ENCODE data around the gene GREB1.
A peak's percentile ranks its signal among the peaks of the same experiment; 100 is the strongest.

GREB1 gene

DNA sequence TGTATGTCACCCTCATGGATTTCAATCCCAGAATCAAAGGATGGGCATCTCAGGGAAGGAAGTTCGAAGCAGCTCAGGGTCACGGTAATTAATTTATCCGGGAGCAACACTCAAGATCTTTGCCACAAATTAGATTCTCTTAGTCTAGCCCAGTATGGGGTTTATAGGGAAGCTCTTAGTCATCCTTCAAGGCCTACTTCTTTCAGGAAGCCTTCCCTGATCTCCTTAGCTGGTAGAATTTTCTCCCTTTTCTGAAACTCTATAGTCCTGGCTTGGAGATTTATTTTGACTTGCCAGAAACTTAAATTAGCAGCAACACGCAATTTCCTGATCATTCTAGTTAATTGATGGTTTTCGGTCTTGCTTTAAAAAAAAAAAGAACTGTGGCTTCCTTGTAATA, 20.5 kb upstream of the GREB1 start:
- DNase-seq, result no peak

DNA sequence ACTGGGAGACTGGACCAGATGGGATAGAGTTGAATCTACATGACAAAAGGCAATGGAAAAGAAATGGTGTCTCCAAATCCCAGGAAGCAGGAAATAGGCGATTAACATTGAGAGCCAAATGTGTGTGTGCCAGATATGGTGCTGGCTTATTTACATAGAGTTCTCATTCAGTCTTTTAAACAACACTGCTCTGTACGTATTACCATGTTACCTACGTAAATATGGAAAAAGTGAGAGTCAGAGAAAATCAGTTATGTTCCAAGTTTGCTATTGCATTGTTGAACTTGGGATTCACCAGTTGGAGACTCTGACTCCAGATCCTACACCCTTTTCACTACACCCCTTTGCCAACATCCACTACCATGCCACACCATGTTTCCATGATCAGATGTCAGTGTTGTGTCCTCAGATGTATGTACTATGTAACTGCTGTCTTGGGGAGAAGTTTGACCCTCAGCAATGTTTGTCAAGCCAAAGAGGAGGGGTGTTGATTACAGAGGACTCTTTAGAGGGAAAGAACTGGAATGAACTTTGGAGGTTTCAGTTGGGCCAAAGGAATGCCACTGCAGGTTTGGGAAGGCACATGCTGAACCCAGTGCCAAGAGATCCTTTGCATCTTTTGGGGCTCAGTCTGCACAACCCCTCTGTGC, 19.6 kb upstream of the GREB1 start:
- DNase-seq, result no peak

DNA sequence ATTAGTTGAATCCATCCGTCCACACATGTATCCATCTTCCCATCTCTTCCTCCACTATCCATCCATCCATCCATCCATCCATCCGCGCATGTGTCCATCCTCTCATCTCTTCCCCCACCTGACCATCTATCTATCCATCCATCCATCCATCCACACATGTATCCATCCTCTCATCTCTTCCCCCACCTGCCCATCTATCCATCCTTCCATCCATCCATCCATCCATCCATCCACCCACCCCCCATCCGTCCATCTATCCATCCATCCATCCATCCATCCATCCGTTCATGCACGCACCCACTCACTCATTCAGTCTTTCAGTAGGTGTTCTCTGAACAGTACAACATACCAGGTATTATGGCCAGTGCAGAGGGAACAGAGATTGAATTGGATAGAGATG, 18.9 kb upstream of the GREB1 start:
- no peak for DNase-seq

DNA sequence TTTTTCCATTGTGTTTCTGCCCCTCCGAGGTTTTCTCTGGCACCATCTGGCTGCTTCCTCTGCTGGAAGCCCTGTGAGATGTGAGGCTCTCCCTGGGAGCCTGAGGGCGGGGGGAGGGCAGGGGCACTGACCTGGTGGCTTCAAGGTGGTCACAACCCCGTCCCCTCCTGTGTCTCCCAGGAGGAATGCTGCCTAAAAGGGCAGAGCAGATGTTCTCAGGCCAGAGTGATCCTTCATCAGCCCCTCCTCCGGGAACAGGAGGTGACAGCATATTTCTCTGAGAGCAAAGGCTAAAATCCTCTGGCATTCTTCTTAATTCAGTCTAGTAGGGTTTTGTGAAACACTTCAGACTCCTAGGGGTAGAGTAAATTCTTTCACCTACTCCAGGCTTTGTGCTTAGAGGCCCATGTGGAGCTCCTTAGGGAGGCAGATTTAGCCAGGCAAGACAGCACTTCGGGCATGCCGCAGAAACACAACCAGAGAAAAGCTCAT, 18.3 kb upstream of the GREB1 start:
- DNase-seq, result no peak

DNA sequence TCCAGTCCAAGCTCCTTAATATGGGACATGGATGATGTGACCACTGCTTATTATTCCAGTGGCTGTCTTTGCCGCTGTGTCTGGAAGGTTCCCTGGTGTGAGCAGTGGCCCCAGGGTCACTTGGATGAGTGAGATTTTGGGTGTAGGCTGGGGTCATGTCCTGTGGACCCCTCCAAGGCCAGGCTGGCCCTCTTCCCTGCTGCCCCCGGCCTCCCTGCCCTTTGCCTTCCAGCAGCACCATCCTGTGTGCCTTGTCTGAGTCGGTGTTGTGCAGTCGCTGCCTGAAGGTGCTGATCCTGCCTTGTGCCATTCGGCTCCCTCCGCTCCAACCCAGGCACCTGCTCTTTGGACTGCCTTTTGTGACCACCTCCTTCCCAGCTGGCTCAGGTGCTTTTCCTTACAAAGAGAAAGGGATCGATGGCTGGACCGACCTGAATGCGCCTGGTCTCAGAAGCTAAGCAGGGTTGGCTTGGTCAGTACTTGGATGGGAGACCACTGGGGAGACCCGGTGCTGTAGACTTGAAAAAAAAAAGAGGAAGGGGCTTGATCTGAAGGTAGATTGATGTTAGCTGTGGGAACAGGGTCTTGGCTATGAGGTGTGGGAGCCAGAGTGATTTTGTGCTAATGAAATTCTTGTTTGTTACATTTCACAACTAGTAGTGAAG, 16.7 kb upstream of the GREB1 start:
- no peak for DNase-seq

DNA sequence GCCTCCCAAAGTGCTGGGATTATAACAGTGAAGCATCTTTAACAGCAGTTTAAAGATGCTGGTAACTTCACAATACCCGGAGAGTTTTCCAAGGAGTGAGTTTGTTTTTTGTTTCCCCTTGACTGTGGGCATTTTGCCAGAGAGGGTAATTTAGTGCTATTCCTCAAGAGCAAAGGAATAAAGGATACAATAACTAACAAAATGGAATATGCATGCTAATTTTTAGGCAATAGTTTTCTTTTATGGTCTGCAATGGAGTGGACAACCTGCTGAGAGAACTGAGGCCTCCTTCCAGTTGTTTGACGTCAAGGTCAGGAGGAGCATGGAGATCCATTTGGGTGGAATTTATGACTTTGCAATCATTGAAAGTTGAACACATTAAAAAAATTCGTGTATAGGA, 15.9 kb upstream of the GREB1 start:
- DNase-seq, result no peak

DNA sequence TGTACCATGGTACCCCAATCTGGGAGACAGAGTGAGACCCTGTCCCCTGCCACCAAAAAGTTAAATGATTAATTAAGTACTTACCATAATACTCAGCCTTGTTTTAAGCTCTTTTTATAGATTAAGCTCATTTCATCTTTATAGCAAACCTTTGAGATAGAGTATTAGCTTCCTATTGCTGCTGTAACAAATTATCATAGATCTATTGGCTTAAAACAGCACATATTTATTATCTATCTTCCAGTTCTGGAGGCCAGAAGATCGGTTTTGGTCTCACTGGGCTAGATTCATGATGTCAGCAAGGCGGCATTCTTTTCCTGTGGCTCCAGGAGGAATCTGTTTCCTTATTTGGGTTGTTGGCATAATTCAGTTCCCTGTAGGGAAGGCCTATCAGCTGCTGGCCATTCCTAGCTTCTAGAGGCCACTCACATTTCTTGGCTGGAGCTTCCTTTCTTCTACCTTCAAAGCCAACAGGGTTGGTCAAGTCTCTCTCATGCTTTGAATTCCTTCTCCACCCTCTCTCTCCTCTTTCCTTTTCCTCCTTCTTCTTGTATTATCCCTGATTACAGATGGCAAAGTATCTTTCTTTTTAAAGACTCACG, 13.7 kb upstream of the GREB1 start:
- DNase-seq, result no peak

DNA sequence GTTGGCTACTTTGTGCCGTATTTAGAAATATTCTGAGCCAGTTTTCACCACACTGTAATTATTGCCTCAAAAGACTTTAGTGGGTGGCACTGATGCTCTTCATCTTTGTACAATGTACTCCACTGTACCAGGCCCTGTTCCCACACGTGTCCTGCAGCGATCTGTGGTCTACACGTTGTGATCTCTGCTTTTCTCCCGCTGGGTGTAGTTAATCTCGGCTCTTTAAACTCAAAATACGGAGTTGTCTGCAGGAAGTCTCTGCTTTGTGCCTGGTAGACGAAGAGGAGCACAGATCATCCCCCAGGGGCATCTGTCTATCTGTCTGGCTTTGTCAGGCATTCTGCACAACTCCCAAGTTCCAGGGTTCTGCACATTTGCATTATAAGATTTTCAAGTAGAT, 12.1 kb upstream of the GREB1 start:
- no peak for DNase-seq

DNA sequence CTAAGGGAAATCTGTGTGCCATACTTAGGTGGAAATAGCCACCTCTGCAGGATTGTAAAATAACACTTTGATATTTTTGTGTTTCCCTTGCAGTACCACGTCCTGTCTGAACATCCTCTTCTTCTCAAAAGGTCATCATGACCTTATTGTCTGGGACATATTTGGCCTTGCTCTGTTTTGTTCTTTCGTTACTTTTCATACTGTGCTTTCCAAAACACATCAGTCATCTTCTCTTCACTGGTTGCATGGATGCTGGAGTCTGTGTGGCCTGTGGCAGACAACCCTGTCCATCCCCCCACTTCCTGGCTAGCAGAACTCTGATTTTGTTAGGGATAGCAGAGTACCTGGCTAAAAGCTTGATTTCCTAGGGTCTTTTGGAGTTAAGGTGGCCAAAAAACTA, 9.4 kb upstream of the GREB1 start:
- DNase-seq, result no peak

DNA sequence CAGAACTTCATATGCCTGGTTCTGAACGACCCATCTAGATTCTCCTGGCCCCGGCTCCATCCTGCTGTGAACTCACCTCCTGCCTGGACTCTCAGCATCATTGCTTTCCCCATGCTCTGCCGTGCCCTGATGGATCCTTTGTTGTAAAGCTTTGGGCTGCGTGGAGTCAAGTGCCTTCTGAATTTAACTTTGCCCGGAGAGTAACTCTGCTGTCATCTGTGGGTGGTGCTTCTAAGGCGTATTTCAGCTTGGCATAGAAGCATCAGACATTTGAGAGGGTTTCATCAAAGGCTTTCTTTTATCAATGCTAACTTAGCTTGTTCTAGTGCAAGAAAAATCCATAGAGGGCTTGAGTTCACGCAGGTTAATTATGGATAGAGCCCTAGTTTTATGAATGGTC, 8.1 kb upstream of the GREB1 start:
- no peak for DNase-seq

DNA sequence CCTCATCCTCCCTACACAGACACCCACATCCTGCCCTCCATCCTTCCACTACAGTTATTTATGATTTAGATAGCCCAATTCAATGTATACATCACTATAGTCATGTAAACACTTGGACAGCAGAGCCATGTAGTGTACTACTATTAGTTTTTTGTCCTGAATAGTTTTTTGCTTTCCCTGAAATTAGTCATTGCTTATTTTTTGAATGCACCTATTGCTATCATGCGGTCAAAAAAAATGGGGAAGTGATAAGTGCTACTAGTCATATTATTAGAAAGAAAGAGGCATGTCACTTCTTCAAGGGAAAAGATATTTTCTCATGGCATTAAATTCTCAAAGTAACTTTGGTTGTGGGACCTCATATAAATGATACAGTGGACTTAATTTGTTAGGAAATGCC, 6.8 kb upstream of the GREB1 start:
- no peak for DNase-seq

DNA sequence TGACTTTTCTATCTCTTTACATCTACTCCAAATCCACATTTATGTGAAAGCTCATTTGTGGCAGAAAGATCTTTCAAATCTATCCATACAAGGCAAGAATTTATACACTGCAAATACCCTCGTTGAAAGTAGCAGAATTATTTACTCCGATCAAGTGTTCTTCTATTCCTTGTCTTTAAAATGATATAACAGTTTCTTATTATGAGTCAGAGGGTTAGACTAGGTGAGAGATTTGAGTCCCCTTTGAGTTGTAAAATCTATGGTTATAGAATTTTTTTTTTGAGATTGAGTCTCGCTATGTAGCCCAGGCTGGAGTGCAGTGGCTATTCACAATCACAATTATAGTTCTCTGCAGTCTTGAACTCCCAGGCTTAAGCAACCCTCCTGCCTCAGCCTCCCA, 5.6 kb upstream of the GREB1 start:
- no peak for DNase-seq

DNA sequence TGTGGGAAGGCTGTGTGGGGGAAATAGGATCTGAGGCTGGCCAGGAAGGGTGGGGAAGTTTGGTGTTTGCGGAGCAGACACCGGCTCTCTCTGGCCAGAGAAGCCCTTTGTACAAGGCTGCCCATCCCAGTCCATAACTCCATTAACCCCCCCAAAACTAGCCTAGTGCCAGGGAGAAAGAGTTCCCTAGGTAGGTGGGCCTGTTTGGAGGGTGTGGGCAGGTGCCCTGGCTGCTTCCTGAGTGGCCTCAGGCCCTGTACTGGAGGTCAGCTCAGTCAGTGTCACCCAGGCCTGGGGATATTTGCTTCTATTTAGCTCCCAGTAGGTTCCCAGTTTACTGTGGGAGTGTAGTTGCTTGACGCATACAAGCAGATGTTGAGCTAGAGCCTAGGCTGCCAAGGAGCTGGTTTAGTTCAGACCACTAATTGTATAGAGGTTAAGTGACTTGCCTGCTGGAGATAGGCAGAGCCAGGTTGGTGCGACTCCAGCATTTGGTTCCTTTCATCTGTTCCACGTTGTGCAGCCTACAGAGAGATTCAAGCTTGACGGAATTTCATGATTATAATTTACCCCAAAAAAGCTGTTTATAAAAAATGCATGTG, 2.9 kb upstream of the GREB1 start:
- no peak for DNase-seq

DNA sequence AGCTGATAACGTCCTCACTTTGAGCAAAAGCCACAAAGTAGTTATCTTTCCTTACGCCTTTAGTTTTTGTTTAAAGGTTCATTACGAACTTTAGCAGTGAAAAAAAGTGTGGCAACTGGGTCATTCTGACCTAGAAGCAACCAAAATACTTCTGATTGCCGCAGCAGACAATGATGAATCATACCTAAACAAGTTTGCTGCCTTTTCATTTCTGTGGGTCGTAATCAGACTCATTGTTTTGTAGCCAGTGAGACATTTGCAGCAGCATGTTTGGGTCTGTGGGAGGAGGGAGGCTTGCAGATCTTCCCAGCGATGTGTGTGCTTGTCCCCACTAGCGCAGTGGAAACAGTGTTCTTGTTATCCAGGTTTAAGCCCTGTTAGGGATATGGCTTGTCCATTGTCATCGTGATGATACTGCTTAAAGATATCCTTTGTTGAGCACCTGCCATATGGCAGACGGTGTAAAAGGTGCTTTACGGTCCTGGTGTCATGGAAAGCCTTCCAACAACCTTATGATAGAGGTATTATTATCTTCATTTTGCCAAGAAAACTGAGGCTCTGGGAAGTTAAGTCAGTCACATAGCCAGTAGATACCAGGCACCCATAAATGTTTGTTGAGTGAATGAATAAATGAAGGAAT, 1.3 kb upstream of the GREB1 start:
- no peak for DNase-seq

DNA sequence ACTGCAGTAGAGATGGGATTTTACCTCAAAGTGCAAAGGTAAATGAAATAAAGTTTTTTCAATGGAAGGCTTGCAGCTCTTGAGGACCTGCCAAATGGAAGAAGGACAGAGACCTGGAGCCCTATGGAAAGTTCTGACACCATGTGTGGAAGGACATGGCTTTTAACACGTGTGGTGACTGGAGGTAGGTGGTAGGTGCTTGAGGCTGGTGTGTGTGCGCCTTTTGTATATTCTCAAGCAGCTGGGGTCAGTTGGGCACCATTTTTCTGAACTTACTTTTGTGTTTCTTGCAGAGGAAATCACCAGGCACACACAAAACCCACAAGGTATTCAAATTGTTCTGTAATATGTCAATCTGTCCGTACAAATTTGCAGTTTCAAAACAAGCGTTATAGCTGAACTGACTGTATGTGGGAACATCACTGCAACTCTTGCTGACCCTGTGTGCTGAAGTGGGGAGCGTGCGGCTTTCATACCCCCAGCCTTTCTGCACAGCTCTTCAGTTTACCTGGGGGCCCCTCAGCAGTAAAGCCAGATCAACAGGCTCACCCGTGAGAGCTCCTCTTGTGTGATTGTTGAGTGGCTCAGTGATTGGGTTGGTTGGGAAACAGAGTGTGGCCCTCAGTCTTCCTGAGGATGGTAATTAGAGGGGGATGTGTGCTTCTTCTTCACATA, 363 bp downstream of the GREB1 start:
- DNase-seq, result no peak

DNA sequence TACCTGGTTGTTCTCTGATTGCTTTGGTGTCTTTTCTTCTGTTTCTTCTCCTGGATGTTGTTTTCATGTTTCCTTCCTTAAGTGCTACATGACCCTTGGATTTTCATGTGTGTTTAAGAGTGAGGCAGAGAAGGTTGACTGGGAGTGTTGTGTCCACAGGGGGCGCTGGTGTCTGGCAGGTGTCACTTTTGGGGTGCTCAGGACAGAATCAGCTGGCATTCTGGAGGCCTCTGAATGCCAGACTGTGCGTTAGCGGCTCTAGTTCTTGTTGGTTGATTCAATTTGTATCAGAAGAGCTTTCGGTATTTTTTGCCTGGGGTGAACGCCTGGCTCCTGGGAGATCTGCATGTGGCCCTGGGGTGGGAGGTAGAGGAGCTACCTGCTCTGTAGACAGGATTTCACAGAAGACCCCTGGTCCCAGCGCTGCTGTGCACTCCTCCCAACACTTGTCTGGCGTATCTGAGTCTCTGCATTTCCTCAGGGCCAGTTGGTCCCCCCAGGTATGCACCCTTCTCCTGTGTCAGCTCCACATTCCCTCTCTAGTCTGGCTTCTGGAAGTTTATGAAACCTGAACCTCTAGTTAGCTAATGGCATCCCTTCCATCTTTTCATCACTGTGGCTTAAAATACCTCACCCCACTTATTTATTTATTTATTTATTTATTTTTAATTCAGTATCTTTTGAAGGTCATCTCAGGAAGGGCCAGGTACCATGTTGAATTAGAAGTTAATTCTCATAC, 1.1 kb downstream of the GREB1 start:
- DNase-seq, result no peak

DNA sequence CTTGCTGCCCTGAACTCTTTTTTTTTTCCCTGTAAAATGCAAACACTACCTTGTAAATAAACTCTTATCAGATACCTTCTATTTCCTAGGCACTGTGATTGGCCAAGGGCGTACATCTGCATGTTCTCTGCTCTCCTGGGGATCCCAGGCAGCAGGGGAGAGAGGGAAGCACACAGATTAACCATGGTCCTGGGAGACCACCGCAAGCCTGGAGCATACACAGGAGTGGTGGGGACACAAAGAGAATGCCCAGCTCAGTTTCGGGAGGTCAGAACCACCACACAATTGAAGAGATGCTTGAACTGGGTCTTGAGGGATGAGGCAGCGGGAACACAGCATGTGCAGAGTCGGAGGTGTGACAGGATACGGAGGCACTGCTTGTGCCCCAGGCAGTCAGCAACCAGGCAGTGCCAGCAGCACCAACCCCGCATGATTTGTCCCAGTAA, 2.1 kb downstream of the GREB1 start:
- no peak for DNase-seq

DNA sequence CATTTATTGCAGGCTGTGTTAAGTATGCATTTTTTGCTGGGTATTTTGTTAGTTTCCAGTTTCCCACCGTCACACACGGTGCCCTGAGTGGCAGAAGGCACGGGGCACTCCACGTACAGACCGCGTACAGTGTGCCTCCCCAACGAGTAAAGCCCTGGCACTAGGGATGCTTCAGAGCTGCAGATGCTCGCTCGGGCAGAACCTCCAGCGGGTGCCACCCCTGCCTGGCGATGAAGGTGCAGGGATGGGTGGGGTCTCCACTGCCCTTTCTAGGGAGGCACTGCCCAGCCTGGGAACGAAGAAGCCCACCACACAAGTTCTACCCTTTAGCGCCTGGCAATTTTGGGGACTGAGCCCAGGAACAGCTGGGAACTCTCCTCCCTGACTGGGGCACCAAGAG, 4.1 kb downstream of the GREB1 start:
- no peak for DNase-seq

DNA sequence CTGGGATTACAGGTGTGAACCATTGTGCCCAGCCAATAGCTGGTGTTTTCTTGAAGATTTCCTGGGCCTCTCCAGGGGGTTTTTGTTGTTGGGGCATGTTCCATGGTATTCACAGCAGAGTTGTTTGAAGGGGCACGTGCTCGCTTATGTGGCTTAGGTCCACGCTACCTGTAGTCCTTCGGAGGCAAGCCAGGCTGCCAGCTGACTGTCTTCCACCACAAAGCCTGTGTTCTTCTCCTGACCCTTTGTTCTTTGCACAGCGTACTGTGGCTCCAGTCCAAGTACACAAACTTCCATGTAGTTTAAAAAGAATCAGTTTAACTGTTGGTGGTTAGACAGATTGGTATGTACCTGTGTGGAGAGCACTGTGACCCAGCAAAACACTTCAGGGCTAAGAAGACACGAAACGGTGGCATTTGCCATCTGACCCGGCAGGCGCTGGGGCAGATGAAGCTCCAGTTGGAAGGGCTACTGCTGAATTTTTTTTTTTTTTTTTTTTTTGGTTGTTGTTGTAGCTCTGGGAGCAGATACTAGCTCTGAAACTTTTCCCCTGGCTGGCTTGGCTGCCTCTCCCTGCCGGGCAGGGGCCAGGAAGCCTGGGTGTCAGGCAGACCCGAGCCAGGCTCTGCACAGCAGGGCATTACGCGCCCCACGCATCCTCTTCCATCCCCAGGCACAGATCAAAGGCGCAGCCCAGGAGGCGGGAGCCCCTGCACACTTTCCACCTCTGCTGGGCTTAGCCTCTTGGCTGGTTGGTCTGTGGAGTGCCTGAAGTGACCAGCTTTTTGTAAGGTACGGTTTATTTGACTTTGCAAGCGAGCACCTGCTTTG, 5.7 kb downstream of the GREB1 start:
- DNase-seq, result peak; percentile 52

DNA sequence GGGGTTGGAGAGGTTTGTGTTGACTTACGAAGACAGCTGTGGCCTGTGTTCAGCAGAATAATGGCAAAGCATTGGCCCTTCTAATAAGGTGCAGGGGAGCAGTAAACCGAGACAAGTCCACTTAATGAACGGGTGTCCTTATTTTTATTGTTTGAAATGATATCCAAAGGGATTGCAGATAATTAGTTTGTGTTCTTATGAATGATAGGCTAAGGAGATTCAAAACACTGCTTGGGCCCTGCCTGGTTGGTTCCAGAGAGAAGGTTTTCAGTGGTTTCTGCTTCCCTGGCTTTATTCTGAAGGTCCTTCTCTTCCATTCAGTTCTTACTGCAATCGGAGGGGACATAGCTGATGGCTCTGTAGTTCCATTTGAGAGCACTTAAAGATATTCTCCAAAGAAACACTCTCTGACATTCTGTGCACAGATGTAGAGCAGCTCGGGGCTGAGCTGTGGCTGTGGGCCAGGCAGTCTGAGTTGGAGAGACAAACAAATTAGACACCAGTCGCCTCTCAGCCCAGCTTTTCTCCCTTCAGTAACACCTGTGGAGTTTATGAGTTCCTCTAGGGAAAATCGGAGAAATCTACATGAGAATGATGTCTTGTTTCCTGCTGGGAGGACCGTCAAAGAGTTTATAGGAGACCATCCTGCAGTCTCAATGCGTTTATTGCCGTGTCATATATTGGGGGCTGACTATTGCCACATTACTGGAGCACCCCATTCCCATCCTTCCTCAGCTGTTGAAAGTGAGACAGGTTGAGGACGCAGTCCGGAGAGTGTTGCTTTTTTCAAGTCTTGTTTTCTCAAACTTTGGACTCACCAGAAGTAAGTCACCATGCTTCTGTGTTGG, 6.5 kb downstream of the GREB1 start:
- DNase-seq, result peak; percentile 93

Data from NCI-H1105 treated with DMSO at 0.1 percent for 48 hours (cell line).